Calu3 (cell line): ENCODE measurements around the gene LCE3D. TPM values are rescaled to one million over a fixed set of nuclear protein-coding genes. Genes with fewer than 3 reads are reported as not detected.
"Not testable (repeated sequence)": the region's sequence is repeated elsewhere in the genome, so short reads cannot be mapped to it uniquely, and the experiment has no call there.

Experiments
- BruUV-seq: library from RNA; stranded (reverse); fragments of 400-500 nt; replicated peaks from 2 replicates; lab custom pipeline; 2021; lab: Mats Ljungman, UMichigan
- CTCF ChIA-PET: fragments of 300-600 bp; sonication (Branson Sonifier 250); formaldehyde crosslinking; loops from one replicate; lab custom pipeline; 2022; ENCODE audit warnings: antibody characterized with exemption; lab: Charles Lee
- DNase-seq: peaks from one replicate; pipeline ENCODE4 v3.0.0; 2022
- H3K27ac Mint-ChIP-seq: one replicate; pipeline ENCODE4 v1.8.0; 2022; ENCODE audit warnings: mixed read lengths; ENCODE audit not compliant: unreplicated experiment
- H3K27me3 Mint-ChIP-seq: one replicate; pipeline ENCODE4 v1.8.0; 2022; ENCODE audit warnings: mixed read lengths; ENCODE audit not compliant: unreplicated experiment
- H3K36me3 Mint-ChIP-seq: one replicate; pipeline ENCODE4 v1.8.0; 2022; ENCODE audit warnings: mild to moderate bottlenecking, moderate library complexity, mixed read lengths; ENCODE audit not compliant: insufficient read depth, unreplicated experiment
- H3K4me1 Mint-ChIP-seq: one replicate; pipeline ENCODE4 v1.8.0; 2022; ENCODE audit warnings: mild to moderate bottlenecking, low read depth, mixed read lengths; ENCODE audit not compliant: unreplicated experiment
- H3K4me3 Mint-ChIP-seq: one replicate; pipeline ENCODE4 v1.8.0; 2022; ENCODE audit warnings: mild to moderate bottlenecking, low read depth, moderate library complexity, mixed read lengths; ENCODE audit not compliant: unreplicated experiment
- H3K9me3 Mint-ChIP-seq: one replicate; pipeline ENCODE4 v1.8.0; 2022; ENCODE audit warnings: low read depth, mixed read lengths; ENCODE audit not compliant: unreplicated experiment
- intact Hi-C: fragments of 100-400 bp; cut with micrococcal nuclease; formaldehyde crosslinking; loops from one replicate; pipeline ENCODE4 v1.10.0; 2022; ENCODE audit not compliant: unreplicated experiment
- total RNA-seq: library from RNA; stranded (reverse); gene quantifications from 2 replicates; pipeline ENCODE4 v1.2.3, GENCODE V29; 2022
- TF ChIP-seq, protein P1 (sequence below): fragments of 200-600 bp; IDR thresholded peaks from one replicate; pipeline ENCODE4 v1.8.0; 2022; ENCODE audit warnings: antibody characterized with exemption; ENCODE audit not compliant: unreplicated experiment

The LCE3D gene
- total RNA-seq, 1 experiment from 2014 or later = not detected

DNA sequence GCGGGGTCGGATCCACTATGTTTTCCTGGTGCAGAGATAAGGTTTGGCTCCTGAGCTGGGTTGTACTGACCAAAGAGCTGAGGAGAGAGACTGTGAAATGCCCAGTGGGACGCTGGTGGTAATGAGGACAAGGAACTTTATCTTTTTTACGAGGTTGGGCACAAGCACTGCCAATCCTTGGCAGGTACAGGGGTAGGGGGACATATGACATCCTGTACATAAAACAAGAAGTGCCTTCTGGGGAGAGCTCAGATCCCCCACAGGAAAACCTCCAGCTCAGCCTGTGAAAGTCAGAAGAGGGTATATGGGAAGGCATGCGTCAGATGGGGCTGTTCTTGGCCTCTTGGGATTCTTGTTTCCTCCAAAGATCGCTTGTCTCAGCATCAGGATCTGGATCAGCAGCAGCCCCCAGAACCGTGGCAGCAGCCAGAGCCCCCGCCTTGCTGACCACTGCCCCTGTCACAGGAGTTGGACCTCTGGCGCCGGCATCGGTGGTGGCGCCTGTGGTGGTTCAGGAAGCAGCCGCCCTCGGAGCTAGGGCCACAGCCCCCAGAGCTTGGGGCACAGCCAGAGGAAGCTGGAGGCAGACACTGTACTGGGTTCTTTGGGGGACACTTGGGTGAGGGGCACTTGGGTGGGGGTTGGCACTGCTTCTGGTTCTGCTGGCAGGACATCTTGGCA, 14.6 kb downstream of the LCE3D start:
- CTCF ChIA-PET = no interaction called here
- TF ChIP-seq, protein P1, sequence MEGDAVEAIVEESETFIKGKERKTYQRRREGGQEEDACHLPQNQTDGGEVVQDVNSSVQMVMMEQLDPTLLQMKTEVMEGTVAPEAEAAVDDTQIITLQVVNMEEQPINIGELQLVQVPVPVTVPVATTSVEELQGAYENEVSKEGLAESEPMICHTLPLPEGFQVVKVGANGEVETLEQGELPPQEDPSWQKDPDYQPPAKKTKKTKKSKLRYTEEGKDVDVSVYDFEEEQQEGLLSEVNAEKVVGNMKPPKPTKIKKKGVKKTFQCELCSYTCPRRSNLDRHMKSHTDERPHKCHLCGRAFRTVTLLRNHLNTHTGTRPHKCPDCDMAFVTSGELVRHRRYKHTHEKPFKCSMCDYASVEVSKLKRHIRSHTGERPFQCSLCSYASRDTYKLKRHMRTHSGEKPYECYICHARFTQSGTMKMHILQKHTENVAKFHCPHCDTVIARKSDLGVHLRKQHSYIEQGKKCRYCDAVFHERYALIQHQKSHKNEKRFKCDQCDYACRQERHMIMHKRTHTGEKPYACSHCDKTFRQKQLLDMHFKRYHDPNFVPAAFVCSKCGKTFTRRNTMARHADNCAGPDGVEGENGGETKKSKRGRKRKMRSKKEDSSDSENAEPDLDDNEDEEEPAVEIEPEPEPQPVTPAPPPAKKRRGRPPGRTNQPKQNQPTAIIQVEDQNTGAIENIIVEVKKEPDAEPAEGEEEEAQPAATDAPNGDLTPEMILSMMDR = no peak
- Mint-ChIP-seq H3K4me3 (no peak overlapping the region), H3K36me3 (no peaks in the 10 kb centered on the region), H3K27ac (no peak overlapping the region), H3K27me3 (peaks cover 52% of the 10 kb centered on the region), H3K9me3 (peaks cover 9% of the 10 kb centered on the region), H3K4me1 (no peaks in the 10 kb centered on the region)
- intact Hi-C loops = no loop called here
- BruUV-seq = no TSS peak
- DNase-seq = no peak

DNA sequence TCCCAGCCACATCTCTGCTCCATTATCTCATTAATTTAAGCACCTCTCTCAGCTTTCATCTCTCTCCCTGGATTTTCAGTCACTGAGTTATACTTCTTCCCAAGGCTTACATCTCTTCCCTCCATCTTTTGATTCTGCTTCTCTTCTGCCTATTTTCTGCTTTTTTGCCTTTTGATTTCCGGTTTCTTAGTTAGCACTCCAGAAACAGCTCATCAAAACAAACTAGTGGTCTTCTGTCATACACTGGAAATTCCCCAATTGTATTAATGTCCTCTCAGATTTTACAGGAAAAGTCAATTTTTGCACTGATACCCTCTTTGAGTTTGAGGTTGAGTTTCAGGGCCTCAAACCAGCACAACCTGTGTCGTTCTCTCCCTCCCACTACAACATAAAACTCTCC, 15.2 kb downstream of the LCE3D start:
- Mint-ChIP-seq H3K9me3 (peaks cover 9% of the 10 kb centered on the region), H3K27me3 (peaks cover 52% of the 10 kb centered on the region), H3K36me3 (no peaks in the 10 kb centered on the region), H3K4me3 (no peak overlapping the region), H3K27ac (no peak overlapping the region), H3K4me1 (no peaks in the 10 kb centered on the region)
- intact Hi-C loops = no loop called here
- TF ChIP-seq, protein P1 = no peak
- CTCF ChIA-PET = no interaction called here
- DNase-seq = no peak
- BruUV-seq = no TSS peak

DNA sequence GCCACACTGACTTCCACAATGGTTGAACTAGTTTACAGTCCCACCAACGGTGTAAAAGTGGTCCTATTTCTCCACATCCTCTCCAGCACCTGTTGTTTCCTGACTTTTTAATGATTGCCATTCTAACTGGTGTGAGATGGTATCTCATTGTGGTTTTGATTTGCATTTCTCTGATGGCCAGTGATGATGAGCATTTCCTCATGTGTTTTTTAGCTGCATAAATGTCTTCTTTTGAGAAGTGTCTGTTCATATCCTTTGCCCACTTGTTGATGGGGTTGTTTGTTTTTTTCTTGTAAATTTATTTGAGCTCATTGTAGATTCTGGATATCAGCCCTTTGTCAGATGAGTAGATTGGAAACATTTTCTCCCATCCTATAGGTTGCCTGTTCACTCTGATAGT, 32.0 kb downstream of the LCE3D start:
- H3K9me3 Mint-ChIP-seq, intact Hi-C loops, H3K27ac Mint-ChIP-seq, H3K4me1 Mint-ChIP-seq, H3K36me3 Mint-ChIP-seq, DNase-seq, H3K4me3 Mint-ChIP-seq, CTCF ChIA-PET, BruUV-seq: not testable (repeated sequence)
- H3K27me3 Mint-ChIP-seq = peaks cover 14% of the 10 kb centered on the region

DNA sequence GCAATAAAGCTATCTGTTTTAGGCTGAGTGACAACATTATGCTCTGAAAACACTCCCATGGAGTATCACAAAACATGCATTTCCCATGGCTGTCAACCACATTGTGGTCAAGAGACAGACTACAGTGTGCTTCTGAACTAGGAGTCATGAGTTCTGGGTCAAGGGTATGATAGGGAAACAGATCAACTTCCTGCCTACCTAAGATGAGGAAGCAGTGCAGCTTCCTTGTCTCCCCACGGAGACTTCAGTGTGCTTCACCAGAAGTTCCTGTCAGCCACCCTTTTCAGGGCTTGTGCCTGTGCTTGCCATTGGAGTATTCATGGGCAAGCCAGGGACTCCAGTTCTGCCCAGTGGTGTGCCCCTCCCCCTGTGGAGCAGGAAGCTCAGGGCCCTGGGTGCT, 33.6 kb downstream of the LCE3D start:
- peaks cover 2% of the 10 kb centered on the region for H3K9me3 Mint-ChIP-seq

More for the DNA sequence above, 33.6 kb downstream of the LCE3D start:
- Mint-ChIP-seq H3K36me3 (no peaks in the 10 kb centered on the region), H3K27ac (no peak overlapping the region), H3K27me3 (peaks cover 14% of the 10 kb centered on the region), H3K4me1 (no peaks in the 10 kb centered on the region), H3K4me3 (no peak overlapping the region)
- BruUV-seq = no TSS peak
- no peak for DNase-seq
- intact Hi-C loops = no loop called here
- CTCF ChIA-PET = interaction anchor here (0.6 kb wide), 1 partner anchor 1616 kb away, joined by 3 read pairs; no protein-coding TSS in a partner anchor
- TF ChIP-seq, protein P1 = no peak
